Fibroblast of lung (primary cell): Measurements from ENCODE around the gene REPS2.

ENCODE experiments used
- EZH2 ChIP-seq: IDR thresholded peaks from 2 replicates; pipeline ENCODE4 v1.5.1; 2012; ENCODE audit warnings: low read length, control low read depth, mild to moderate bottlenecking; ENCODE audit errors: missing control alignments
- TF ChIP-seq, protein P1 (sequence below), 2 donors: IDR thresholded peaks in 1 of 2; conservative IDR thresholded peaks in 1 of 2; 1 replicate in 1 of 2; 2 replicates in 1 of 2; pipeline ENCODE4 v1.5.1; 2011 to 2012; ENCODE audit warnings: low read length in 2 of 2, control low read depth in 1 of 2, inconsistent platforms in 1 of 2, low read depth in 1 of 2, mild to moderate bottlenecking in 1 of 2

DNA sequence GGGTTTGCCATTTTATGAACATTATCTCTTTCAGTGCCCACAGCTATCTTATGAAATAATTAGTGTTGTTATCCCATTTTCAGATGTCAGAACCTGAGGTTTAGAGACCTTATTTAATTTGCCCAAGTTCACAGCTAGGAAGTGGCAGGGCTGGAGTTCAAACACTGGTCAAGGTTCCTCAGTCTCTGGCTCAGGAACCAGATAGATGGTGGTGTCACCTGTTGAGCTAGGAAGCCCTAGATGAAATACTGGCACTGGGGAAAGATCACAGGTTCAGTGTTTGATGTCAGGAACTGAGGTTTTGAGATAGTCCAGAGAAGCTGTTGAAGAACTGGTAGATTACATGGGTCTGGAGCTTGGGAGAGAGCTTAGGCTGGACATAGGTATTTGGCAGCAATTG, 85.4 kb downstream of the REPS2 start:
- TF ChIP-seq EZH2 = no peak
- TF ChIP-seq, protein P1, sequence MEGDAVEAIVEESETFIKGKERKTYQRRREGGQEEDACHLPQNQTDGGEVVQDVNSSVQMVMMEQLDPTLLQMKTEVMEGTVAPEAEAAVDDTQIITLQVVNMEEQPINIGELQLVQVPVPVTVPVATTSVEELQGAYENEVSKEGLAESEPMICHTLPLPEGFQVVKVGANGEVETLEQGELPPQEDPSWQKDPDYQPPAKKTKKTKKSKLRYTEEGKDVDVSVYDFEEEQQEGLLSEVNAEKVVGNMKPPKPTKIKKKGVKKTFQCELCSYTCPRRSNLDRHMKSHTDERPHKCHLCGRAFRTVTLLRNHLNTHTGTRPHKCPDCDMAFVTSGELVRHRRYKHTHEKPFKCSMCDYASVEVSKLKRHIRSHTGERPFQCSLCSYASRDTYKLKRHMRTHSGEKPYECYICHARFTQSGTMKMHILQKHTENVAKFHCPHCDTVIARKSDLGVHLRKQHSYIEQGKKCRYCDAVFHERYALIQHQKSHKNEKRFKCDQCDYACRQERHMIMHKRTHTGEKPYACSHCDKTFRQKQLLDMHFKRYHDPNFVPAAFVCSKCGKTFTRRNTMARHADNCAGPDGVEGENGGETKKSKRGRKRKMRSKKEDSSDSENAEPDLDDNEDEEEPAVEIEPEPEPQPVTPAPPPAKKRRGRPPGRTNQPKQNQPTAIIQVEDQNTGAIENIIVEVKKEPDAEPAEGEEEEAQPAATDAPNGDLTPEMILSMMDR (conservative IDR thresholded peaks at IDR 0.05 in 1 of 2, IDR thresholded peaks at IDR 0.05 in 1 of 2; ENCODE audit: low read depth in 1 of 2, low read length in 2 of 2) = no peak
